Measurements from ENCODE around the gene TMPRSS11A.
A peak's percentile ranks its signal among the peaks of the same experiment; 100 is the strongest.

Gene TMPRSS11A

DNA sequence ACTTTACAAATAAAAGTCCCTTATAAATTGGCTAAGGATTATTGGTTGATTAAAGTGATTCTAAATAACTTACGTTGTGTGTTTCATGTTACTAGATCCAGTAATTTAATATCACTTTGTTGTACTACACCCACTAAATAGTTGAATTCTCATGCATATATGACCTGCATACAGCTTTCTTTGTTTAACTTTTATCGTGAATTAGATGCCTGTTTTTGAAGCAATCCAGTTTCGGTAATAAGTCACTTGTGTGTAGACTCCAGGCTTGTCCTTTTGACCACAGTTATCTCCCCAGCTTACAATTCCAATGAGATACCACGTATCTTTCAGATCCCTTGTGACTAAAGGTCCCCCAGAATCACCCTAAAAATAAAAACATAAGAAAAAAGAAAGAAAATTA is 52.2 kb downstream of the TMPRSS11A start:
- no peak for DNase-seq

GRCh38 chr4:67910585-67910905 is 52.7 kb downstream of the TMPRSS11A start:
- DNase-seq, result no peak

DNA sequence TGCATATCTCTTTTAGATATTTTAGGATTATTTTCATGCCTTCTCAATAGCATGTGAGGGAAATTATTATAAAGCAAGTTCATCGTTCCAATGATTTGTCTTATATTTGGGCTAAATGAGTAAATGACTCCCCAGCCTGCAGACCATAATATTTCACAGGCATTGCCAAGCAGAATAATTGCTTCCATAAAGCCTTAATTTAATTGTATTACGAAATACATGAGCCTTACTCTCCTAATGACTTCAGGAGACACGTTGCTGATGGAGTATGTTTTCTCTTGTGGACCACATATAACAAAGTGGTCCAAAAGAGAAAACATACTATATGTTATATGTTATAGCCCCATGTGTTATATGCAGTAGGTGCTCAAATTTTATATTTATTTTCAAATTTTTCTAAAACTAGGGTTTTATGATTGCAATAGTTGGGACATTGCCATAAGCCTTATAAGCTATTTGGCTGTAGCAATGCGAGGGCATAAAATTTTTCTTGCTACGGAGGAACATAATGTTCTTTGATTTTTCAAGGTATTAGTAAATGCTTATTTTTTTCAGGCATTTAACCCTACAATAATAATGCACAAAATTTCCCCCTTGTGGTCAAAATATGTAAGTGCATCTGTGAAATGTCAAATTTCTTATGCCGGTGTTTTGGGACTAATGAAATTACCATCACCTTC is 53.2 kb downstream of the TMPRSS11A start:
- peak; percentile 19 to 44 for DNase-seq

DNA sequence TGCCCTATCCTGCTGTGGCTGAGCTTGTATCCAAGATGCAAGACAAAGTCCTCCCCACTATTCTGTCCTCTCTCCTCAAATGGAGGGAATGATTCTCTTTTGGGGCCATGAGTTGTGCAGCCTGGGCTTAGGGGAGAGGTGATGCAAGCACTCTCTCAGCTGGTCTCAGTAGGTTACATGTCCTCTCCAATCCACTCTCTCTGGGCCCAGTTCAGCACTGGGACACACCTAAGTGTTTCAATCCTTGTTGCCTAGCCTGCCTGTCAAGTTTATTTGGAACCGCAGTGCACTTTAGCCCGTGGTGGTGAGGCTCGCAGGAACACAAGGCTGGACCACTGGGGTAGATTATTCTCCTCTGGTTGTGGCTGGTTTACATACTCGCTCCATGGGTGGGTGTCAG is 55.6 kb downstream of the TMPRSS11A start:
- DNase-seq, result no peak

GRCh38 chr4:67899096-67899495 is 64.2 kb downstream of the TMPRSS11A start:
- no peak for DNase-seq

DNA sequence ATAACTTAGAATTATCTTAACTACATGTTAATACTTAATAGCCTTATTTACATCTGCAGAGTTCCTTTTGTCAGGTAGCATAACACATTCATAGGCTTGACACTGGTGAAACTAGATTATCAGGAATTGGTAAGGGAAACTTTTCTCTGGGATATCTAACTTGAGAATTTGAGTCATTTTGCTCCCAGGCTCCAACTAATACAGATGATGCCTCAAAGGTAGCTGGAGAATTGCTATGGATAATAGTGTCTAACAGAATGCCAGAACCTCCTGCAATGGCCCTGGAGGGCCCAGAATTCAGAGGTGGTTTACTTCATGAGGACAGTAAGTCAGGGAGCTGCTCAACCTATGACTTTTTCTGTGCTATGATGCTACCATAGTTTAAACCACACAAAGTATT is 65.6 kb downstream of the TMPRSS11A start:
- no peak for DNase-seq

DNA sequence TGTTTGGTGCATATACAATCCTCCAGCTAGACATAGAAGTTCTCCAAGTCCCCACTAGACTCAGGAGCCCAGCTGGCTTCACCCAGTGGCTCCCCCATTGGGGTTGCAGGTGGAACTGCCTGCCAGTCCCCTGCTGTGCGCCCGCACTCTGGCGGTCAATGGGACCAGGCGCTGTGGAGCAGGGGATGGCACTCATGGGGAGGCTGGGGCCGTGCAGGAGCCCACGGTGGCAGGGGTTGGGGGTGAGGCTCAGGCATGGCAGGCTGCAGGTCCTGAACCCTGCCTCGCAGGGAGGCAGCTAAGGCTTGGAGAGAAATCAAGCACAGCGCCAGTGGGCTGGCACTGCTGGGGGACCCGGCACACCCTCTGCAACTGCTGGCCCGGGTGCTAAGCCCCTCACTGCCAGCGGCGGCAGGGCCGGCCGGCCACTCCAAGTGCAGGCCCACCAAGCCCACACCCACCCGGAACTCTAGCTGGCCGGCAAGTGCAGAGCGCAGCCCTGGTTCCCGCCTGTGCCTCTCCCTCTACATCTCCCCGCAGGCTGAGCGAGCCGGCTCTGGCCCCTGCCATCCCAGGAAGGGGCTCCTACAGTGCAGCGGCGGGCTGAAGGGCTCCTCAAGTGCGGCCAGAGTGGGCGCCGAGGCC is 66.8 kb downstream of the TMPRSS11A start:
- DNase-seq, result no peak

GRCh38 chr4:67894659-67895058 is 68.6 kb downstream of the TMPRSS11A start:
- DNase-seq, result peak; percentile 27 to 43

GRCh38 chr4:67892905-67893304 is 70.4 kb downstream of the TMPRSS11A start:
- no peak for DNase-seq

DNA sequence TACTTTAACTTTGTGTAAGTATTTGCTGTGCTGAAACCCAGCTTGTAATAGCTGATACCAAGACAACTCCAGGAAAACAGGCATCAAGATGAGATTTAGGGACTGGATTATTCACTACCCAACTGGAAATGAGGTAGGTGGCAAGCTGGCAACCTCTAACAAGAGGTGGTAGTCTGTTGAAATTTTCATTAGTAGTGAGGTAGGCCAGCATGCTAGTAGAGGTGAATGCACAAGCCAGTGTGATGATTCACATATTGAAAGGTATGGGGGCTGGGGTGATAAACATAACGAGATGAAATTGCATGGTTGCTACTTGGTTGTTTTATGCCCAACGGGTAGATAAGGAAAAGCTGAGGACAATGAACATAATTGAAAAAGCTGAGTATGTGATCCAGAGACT is 71.0 kb downstream of the TMPRSS11A start:
- no peak for DNase-seq

- DNase-seq, result no peak
These were observed 71.6 kb downstream of the TMPRSS11A start for GRCh38 chr4:67891645-67892044.

- DNase-seq, result peak in 1 of 2 experiments; percentile 7
These were observed 77.0 kb downstream of the TMPRSS11A start for GRCh38 chr4:67886281-67886680.

DNA sequence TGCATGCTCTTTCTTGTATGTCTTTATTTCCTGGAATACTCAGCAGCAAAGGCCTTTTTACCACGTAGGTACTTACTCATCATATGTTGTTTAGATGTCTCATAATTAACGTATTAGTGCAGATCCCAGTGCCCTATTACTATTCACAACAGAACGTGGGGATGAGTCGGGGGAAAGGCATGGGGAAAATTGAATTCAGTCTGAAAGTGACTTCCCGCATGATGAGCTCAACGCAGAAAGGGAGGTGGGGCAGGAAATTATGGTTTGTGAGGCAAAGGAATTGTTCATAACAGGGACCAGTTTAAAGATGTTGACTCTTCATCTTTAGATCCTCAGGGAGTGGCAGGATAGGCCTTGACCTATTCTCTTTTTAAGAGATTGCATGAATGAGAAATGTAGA is 77.5 kb downstream of the TMPRSS11A start:
- no peak for DNase-seq

DNA sequence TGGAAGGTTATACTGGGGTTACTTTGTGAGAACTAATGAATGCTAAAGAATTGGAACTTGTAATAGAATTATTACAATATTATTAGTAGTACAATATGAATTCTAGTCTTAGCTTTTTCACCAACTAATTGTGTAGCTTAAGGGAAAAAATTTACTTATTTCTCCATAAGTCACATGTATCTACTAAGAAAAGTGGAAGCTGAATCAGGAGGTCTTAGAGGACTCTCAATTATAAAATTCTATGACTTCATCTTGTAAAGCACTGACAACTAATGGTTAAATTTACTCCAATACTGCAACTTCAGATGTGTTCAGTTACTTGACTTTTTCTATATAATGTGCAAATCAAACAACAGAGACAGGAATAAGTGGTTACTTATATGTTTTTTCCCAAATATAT is 78.6 kb downstream of the TMPRSS11A start:
- no peak for DNase-seq

DNA sequence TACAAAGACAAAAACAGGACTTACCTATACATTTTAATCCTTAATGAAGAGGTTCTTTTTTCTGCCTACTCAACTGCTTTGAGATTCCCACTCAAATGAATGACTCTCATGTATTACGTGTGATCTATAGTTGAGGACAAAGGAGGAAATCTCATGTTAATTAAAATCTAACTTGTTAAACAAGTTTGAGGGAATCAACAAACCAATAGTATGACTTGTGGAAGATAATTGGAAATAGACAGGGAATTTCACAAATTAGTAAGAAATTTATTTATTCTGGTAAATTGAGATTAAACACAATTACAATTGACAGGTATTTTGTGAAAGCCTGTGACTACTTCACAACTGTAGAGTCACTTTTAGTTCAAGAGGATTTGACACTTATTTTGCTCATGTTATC is 79.4 kb downstream of the TMPRSS11A start, which contains the start of gene TMPRSS11D:
Gene TMPRSS11D, minus strand, starts transcription at position 101 of the 400 bp plus-strand sequence. Its CDS starts 69 bp downstream, at position 32.
- DNase-seq, result no peak

GRCh38 chr4:67883458-67883857 is 79.8 kb downstream of the TMPRSS11A start:
- DNase-seq, result peak; percentile 17 to 51

DNA sequence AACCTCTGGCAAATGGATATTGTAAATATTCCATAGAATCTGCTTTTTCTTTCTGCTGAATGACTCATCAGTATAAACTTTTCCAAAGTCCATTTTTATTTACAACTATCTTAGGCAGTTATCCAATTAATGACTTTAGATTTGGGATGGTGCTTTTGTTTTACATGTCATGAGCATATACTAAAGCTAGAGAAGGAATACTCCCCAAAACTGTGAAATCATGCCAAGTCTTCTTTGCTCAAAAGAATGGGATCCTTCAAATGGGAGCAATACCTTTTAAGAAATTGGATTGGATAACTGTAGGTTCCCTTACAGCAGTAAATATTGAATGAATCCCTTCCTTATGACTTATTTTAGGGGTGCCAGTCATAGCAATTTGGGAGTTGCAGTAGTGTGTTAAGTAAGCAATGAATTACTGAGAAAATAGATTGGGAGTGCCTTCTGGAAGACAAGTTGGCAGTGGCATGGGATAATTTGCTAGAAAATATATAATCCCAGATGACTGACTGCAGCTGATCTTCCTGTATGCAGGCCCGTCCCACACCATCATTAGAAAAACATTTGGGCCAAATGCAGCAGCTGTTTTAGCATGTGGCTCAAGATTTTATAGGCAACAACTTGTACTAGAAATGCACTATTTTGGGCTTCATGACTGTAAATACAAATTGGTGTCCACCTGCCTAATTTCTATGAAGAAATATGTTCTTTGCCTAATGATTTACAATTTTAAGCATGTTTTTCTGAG is 82.3 kb downstream of the TMPRSS11A start:
- no peak for DNase-seq

- DNase-seq, result no peak
These were observed 83.8 kb downstream of the TMPRSS11A start for GRCh38 chr4:67879486-67879885.

GRCh38 chr4:67877086-67877485 is 86.2 kb downstream of the TMPRSS11A start:
- no peak for DNase-seq

GRCh38 chr4:67874986-67875385 is 88.3 kb downstream of the TMPRSS11A start:
- no peak for DNase-seq

GRCh38 chr4:67873116-67873515 is 90.2 kb downstream of the TMPRSS11A start:
- no peak for DNase-seq

DNA sequence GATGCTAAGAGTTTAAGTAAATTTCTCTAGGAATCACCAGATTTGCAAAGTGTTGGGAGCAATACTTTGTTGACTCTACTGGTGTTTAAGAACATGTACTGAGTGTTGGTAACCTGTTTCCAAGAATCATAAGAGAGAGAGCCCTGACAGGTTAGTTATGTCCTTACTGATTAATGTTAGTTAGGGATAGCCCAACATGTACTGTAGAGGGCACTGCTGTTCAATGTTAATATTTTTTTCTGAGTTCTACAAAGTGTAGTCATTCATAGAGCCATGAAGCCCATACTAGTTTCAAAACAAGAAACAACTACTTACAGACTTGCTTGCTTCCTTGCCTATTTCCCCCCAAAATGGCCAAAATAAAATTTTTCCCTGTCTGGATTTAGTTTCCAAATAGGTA is 91.4 kb downstream of the TMPRSS11A start:
- peak; percentile 72 to 81 for DNase-seq

GRCh38 chr4:67869580-67870190 is 93.6 kb downstream of the TMPRSS11A start:
- DNase-seq, result no peak

GRCh38 chr4:67861513-67861912 is 101.8 kb downstream of the TMPRSS11A start:
- no peak for DNase-seq

Data from Kasumi-1 (cell line).